GM12865 (cell line): Measurements from ENCODE around the gene HOXD11.

ENCODE experiments used
- DNase-seq: peaks from one replicate; pipeline ENCODE4 v3.0.0; 2010; ENCODE audit warnings: low read depth
- H3K4me3 ChIP-seq: 2 replicates; pipeline ENCODE4 v1.5.1; 2011; ENCODE audit warnings: mild to moderate bottlenecking, low read depth, low read length, control low read depth
- CTCF ChIP-seq: IDR thresholded peaks from 2 replicates; pipeline ENCODE4 v1.5.1; 2011; ENCODE audit warnings: low read length, control low read depth, low read depth, inconsistent platforms; ENCODE audit not compliant: insufficient read depth; ENCODE audit errors: missing control alignments

HOXD11 gene

GRCh38 chr2:176121190-176122051 lies 14.3 kb downstream of the HOXD11 start:
- H3K4me3 ChIP-seq: no peak overlapping the region
- no peak for TF ChIP-seq CTCF
- DNase-seq: no peak

- no peak for DNase-seq
- no peak overlapping the region for H3K4me3 ChIP-seq
- TF ChIP-seq CTCF: no peak
Observed at GRCh38 chr2:176122052-176122682, 15.1 kb downstream of the HOXD11 start.

- TF ChIP-seq CTCF: no peak
- H3K4me3 ChIP-seq: no peak within 1 kb of the TSS
- DNase-seq: no peak
Observed at GRCh38 chr2:176122683-176123410, 15.8 kb downstream of the HOXD11 start, which contains the start of gene HOXD9. Gene HOXD9, plus strand, starts transcription at chr2:176122719. Its CDS starts 50 bp downstream, at chr2:176122769.

GRCh38 chr2:176123411-176124109 lies 16.5 kb downstream of the HOXD11 start:
- H3K4me3 ChIP-seq: no peak overlapping the region
- TF ChIP-seq CTCF: no peak
- no peak for DNase-seq

- no peak for TF ChIP-seq CTCF
- H3K4me3 ChIP-seq: no peak overlapping the region
- DNase-seq: no peak
Observed at GRCh38 chr2:176124110-176124946, 17.2 kb downstream of the HOXD11 start.
